Spinal cord (tissue), 10 donors: ENCODE results near the gene P2RX3. TPM values are rescaled to one million over a fixed set of nuclear protein-coding genes. Genes with fewer than 3 reads are reported as not detected.
"Not testable (repeated sequence)": the region's sequence is repeated elsewhere in the genome, so short reads cannot be mapped to it uniquely, and the experiment has no call there.

Source experiments
- DNase-seq, 6 donors: peaks; one replicate each; pipeline versions ENCODE4 v3.0.0 to v3.0.0-alpha.2; 2013 to 2015; ENCODE audit warnings: low spot score in 6 of 6, low read depth in 4 of 6
- H3K27ac ChIP-seq: one replicate; pipeline ENCODE4 v1.5.1; 2013; ENCODE audit warnings: low read depth, low read length, control low read depth
- H3K27me3 ChIP-seq: one replicate; pipeline ENCODE4 v1.6.1; 2013; ENCODE audit warnings: low read length; ENCODE audit not compliant: control insufficient read depth, insufficient read depth
- H3K36me3 ChIP-seq: one replicate; pipeline ENCODE4 v1.6.1; 2013; ENCODE audit warnings: low read length; ENCODE audit not compliant: control insufficient read depth, insufficient read depth
- H3K4me1 ChIP-seq: one replicate; pipeline ENCODE4 v1.6.1; 2013; ENCODE audit warnings: low read length; ENCODE audit not compliant: control insufficient read depth, insufficient read depth
- H3K4me3 ChIP-seq: one replicate; pipeline ENCODE4 v1.5.1; 2013; ENCODE audit warnings: low read depth, low read length, control low read depth
- H3K9me3 ChIP-seq: one replicate; pipeline ENCODE4 v1.6.1; 2013; ENCODE audit warnings: low read length; ENCODE audit not compliant: control insufficient read depth, insufficient read depth
- WGBS: methylation state at CpG from one replicate; pipeline ENCODE4 v1.1.5; 2013; ENCODE audit warnings: missing lambda C conversion rate; ENCODE audit not compliant: insufficient coverage; 5-methylcytosine and 5-hydroxymethylcytosine counted together
- polyA plus RNA-seq, 2 donors: library from polyadenylated mRNA; unstranded; fragments of 120-200 nt; gene quantifications; one replicate each; pipeline ENCODE4 v1.2.1, GENCODE V29; 2013; ENCODE audit not compliant: insufficient read length in 2 of 2
- total RNA-seq, 2 donors: library from RNA; depleted of rRNA in 1 of 2; stranded (reverse); fragments of 120-200 nt in 1 of 2; fragments of >200 nt in 1 of 2; gene quantifications; one replicate each; pipeline versions ENCODE4 v1.2.3 to v1.2.4, GENCODE V29; 2013 to 2014
- donor health status: healthy.

P2RX3 gene
- total and polyA plus RNA-seq, 4 donors: 0.50 to 11.4 (median 2.8) TPM

GRCh38 chr11:57356268-57356667 lies 18.1 kb downstream of the P2RX3 start:
- no peaks in the 10 kb centered on the region for H3K27me3 ChIP-seq
- H3K27ac ChIP-seq: peak overlapping the region; percentile 22
- 61% methylated on average over 6 of the region's 9 CpGs for WGBS
- H3K4me3 ChIP-seq: no peak overlapping the region
- no peaks in the 10 kb centered on the region for H3K9me3 ChIP-seq
- H3K4me1 ChIP-seq: peaks cover 13% of the 10 kb centered on the region
- no peaks in the 10 kb centered on the region for H3K36me3 ChIP-seq
- DNase-seq: peak in 2 of 6 donors; percentile 54 to 92

GRCh38 chr11:57357310-57357709 lies 19.2 kb downstream of the P2RX3 start:
- WGBS: 100% methylated on average over 1 of the region's 3 CpGs
- H3K27ac ChIP-seq: no peak overlapping the region
- H3K4me3 ChIP-seq: no peak overlapping the region
- no peaks in the 10 kb centered on the region for H3K9me3 ChIP-seq
- H3K36me3 ChIP-seq: no peaks in the 10 kb centered on the region
- DNase-seq: no peak
- H3K4me1 ChIP-seq: peaks cover 13% of the 10 kb centered on the region
- no peaks in the 10 kb centered on the region for H3K27me3 ChIP-seq

GRCh38 chr11:57357856-57358255 lies 19.7 kb downstream of the P2RX3 start:
- peak in 2 of 6 donors; percentile 78 to 79 for DNase-seq
- H3K4me1 ChIP-seq: peaks cover 12% of the 10 kb centered on the region
- H3K9me3 ChIP-seq: no peaks in the 10 kb centered on the region
- H3K4me3 ChIP-seq: no peak overlapping the region
- WGBS: 63% methylated on average over 3 of the region's 6 CpGs
- H3K36me3 ChIP-seq: no peaks in the 10 kb centered on the region
- no peak overlapping the region for H3K27ac ChIP-seq
- H3K27me3 ChIP-seq: no peaks in the 10 kb centered on the region

GRCh38 chr11:57358543-57358961 lies 20.4 kb downstream of the P2RX3 start:
- no peaks in the 10 kb centered on the region for H3K36me3 ChIP-seq
- no peaks in the 10 kb centered on the region for H3K27me3 ChIP-seq
- DNase-seq: no peak
- H3K4me3 ChIP-seq: no peak overlapping the region
- H3K27ac ChIP-seq: no peak overlapping the region
- H3K4me1 ChIP-seq: peaks cover 10% of the 10 kb centered on the region
- 89% methylated on average over 3 of the region's 9 CpGs for WGBS
- no peaks in the 10 kb centered on the region for H3K9me3 ChIP-seq

GRCh38 chr11:57358991-57359390 lies 20.8 kb downstream of the P2RX3 start:
- Histone ChIP-seq H3K4me3 (no peak overlapping the region), H3K9me3 (no peaks in the 10 kb centered on the region), H3K36me3 (no peaks in the 10 kb centered on the region), H3K27me3 (no peaks in the 10 kb centered on the region), H3K27ac (no peak overlapping the region), H3K4me1 (peaks cover 10% of the 10 kb centered on the region)
- DNase-seq: no peak
- 65% methylated on average over 8 of the region's 9 CpGs for WGBS

GRCh38 chr11:57359396-57359795 lies 21.2 kb downstream of the P2RX3 start:
- DNase-seq: no peak
- WGBS: 87% methylated on average over 5 of the region's 5 CpGs
- Histone ChIP-seq H3K27ac (no peak overlapping the region), H3K4me1 (peaks cover 10% of the 10 kb centered on the region), H3K36me3 (no peaks in the 10 kb centered on the region), H3K4me3 (no peak overlapping the region), H3K27me3 (no peaks in the 10 kb centered on the region), H3K9me3 (no peaks in the 10 kb centered on the region)

GRCh38 chr11:57359896-57360690 lies 21.9 kb downstream of the P2RX3 start:
- WGBS: 76% methylated on average over 4 of the region's 9 CpGs
- no peaks in the 10 kb centered on the region for H3K36me3 ChIP-seq
- H3K27ac ChIP-seq: no peak overlapping the region
- H3K27me3 ChIP-seq: no peaks in the 10 kb centered on the region
- peaks cover 10% of the 10 kb centered on the region for H3K4me1 ChIP-seq
- no peaks in the 10 kb centered on the region for H3K9me3 ChIP-seq
- DNase-seq: no peak
- H3K4me3 ChIP-seq: no peak overlapping the region

- 89% methylated on average over 8 of the region's 8 CpGs for WGBS
These were observed 22.8 kb downstream of the P2RX3 start for GRCh38 chr11:57360991-57361390.

GRCh38 chr11:57361420-57361819 lies 23.3 kb downstream of the P2RX3 start:
- H3K4me3 ChIP-seq, H3K9me3 ChIP-seq, H3K27ac ChIP-seq, H3K36me3 ChIP-seq, DNase-seq, H3K27me3 ChIP-seq: not testable (repeated sequence)
- peaks cover 10% of the 10 kb centered on the region for H3K4me1 ChIP-seq

More at GRCh38 chr11:57360991-57361390, 22.8 kb downstream of the P2RX3 start:
- H3K27ac ChIP-seq: no peak overlapping the region
- DNase-seq: no peak
- no peaks in the 10 kb centered on the region for H3K9me3 ChIP-seq
- no peaks in the 10 kb centered on the region for H3K36me3 ChIP-seq
- H3K4me3 ChIP-seq: no peak overlapping the region
- no peaks in the 10 kb centered on the region for H3K27me3 ChIP-seq
- peaks cover 10% of the 10 kb centered on the region for H3K4me1 ChIP-seq

- DNase-seq: no peak
- no CpG with 5 or more reads among the region's 3 CpGs for WGBS
- Histone ChIP-seq H3K4me1 (peaks cover 10% of the 10 kb centered on the region), H3K4me3 (no peak overlapping the region), H3K27ac (no peak overlapping the region), H3K36me3 (no peaks in the 10 kb centered on the region), H3K27me3 (no peaks in the 10 kb centered on the region), H3K9me3 (no peaks in the 10 kb centered on the region)
These were observed 23.8 kb downstream of the P2RX3 start for GRCh38 chr11:57361926-57362325.
